Spleen (tissue), 11 donors: ENCODE measurements around the gene ISG20L2. TPM values are rescaled to one million over a fixed set of nuclear protein-coding genes. Genes with fewer than 3 reads are reported as not detected.

Source experiments
- DNase-seq: peaks from one replicate; pipeline ENCODE4 v3.0.0-alpha.2; 2020
- H3K27ac ChIP-seq, 8 donors: fragments of 200-600 bp; sonication (generic) in 7 of 8; 1 replicate in 4 of 8; 2 replicates in 4 of 8; pipeline versions ENCODE4 v1.5.0 to v1.8.0; 2016 to 2021; ENCODE audit warnings: inconsistent platforms in 4 of 8, mild to moderate bottlenecking in 4 of 8, moderate library complexity in 1 of 8
- H3K27me3 ChIP-seq, 7 donors: fragments of 200-600 bp; sonication (generic) in 6 of 7; replicated peaks in 1 of 7; 1 replicate in 4 of 7; 2 replicates in 3 of 7; pipeline versions ENCODE4 v1.5.0 to v1.8.0; 2016 to 2021; ENCODE audit warnings: inconsistent platforms in 3 of 7, mild to moderate bottlenecking in 1 of 7
- H3K36me3 ChIP-seq, 6 donors: fragments of 200-600 bp; sonication (generic) in 5 of 6; 1 replicate in 4 of 6; 2 replicates in 2 of 6; pipeline versions ENCODE4 v1.5.0 to v1.8.0; 2016 to 2021; ENCODE audit warnings: inconsistent platforms in 2 of 6
- H3K4me1 ChIP-seq, 6 donors: fragments of 200-600 bp; sonication (generic) in 5 of 6; 1 replicate in 3 of 6; 2 replicates in 3 of 6; pipeline versions ENCODE4 v1.5.0 to v1.8.0; 2016 to 2021; ENCODE audit warnings: inconsistent platforms in 3 of 6
- H3K4me3 ChIP-seq, 8 donors: fragments of 200-600 bp; sonication (generic) in 7 of 8; 1 replicate in 4 of 8; 2 replicates in 4 of 8; pipeline versions ENCODE4 v1.5.0 to v1.8.0; 2016 to 2021; ENCODE audit warnings: inconsistent platforms in 4 of 8, mild to moderate bottlenecking in 4 of 8, moderate library complexity in 2 of 8
- H3K9me3 ChIP-seq, 8 donors: fragments of 200-600 bp; sonication (generic) in 7 of 8; 1 replicate in 4 of 8; 2 replicates in 4 of 8; pipeline versions ENCODE4 v1.5.0 to v1.8.0; 2016 to 2021; ENCODE audit warnings: inconsistent platforms in 4 of 8
- CTCF ChIP-seq, 11 experiments: fragments of 200-600 bp in 7 of 11; fragments of 450-650 bp in 4 of 11; sonication (generic) in 4 of 11; IDR thresholded peaks in 8 of 11; conservative IDR thresholded peaks in 3 of 11; 1 replicate in 7 of 11; 2 replicates in 4 of 11; pipeline versions ENCODE4 v1.4.0 to v1.8.0; 2016 to 2021; ENCODE audit warnings: antibody characterized with exemption in 11 of 11, inconsistent platforms in 4 of 11, mild to moderate bottlenecking in 1 of 11
- POLR2A ChIP-seq, 3 donors: fragments of 450-650 bp; IDR thresholded peaks; one replicate each; pipeline ENCODE4 v1.5.1; 2017; ENCODE audit warnings: antibody characterized with exemption in 3 of 3, mild to moderate bottlenecking in 1 of 3
- POLR2AphosphoS5 ChIP-seq, 3 donors: sonication (generic); formaldehyde crosslinking; IDR thresholded peaks; one replicate each; pipeline ENCODE4 v1.5.1; 2017; ENCODE audit warnings: antibody characterized with exemption in 3 of 3
- WGBS, 5 donors: extraction: QIAGEN DNeasy Blood & Tissue Kit in 3 of 5; methylation state at CpG; one replicate each; pipeline versions ENCODE4 v1.1.5 to v1.1.7; 2013 to 2018; 5-methylcytosine and 5-hydroxymethylcytosine counted together
- intact Hi-C: fragments of 100-400 bp; cut with DNase I; formaldehyde crosslinking; loops from one replicate; pipeline ENCODE4 v1.15.0; 2023; ENCODE audit warnings: low total_unique reads
- polyA plus RNA-seq, 3 donors: library from polyadenylated mRNA; stranded (reverse); fragments of 200-250 nt; gene quantifications; one replicate each; pipeline ENCODE4 v1.2.1, GENCODE V29; 2013
- total RNA-seq, 7 donors: library from RNA; depleted of rRNA in 3 of 7; stranded (reverse); fragments of >200 nt in 3 of 7; fragmentation: NEBNext Ultra II Directional in 4 of 7; extraction: Animal tissue kit (Norgen Biotek cat#: 25700) in 4 of 7; gene quantifications; one replicate each; pipeline versions ENCODE4 v1.1.0 to v1.2.1, GENCODE V29; 2016 to 2021
- donor health status: healthy with polysubstance abuse.
- donor health status: DM: no; HTN: no; CAD: no; lungs with moderate emphysema.
- donor health status: DM: no; HTN: no; CAD: no.
- donor health status: Bipolar disorder and iron deficiency.
- donor health status: healthy.
- donor health status: DM: no; HTN: no; CAD: no.
- donor health status: DM: yes; HTN: yes; CAD: no.

ISG20L2 gene
- total and polyA plus RNA-seq, 10 donors, result 6.6 to 46.7 (median 27.8) TPM

DNA sequence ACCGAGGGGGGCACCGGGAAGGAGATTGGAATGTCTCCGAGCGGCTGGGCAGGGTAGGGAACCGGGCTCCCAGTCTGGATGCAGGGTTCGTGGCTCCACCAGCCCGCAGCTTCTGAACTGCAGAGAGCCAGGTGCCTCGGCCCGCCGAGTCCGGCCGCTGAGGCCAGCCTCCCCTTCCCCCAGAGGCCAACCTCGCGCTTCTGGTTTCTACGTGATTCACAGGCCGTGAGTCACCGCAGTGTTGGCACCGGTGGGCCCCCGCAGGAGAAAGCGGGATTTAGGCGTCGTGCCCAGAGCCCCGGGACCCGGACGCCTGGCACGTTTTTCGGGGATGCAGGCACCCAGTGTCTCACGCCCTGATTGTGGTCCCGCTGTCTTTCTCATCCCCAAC lies 23.6 kb downstream of the ISG20L2 start:
- Histone ChIP-seq H3K4me1 (peaks cover 21 to 38% (median 33%) of the 10 kb centered on the region in 6 donors), H3K36me3 (no peaks in the 10 kb centered on the region), H3K27me3 (peaks cover 0 to 72% (median 48%) of the 10 kb centered on the region in 7 donors), H3K27ac (no peak overlapping the region), H3K4me3 (peak overlapping the region in 7 of 8 donors; percentile 27 to 71 (median 42)), H3K9me3 (no peaks in the 10 kb centered on the region)
- TF ChIP-seq POLR2A (IDR thresholded peaks at IDR 0.05) (no peak), POLR2AphosphoS5 (IDR thresholded peaks at IDR 0.05) (peak in 1 of 3 donors; percentile 37)
- intact Hi-C loops, result no loop called here
- 4 to 9% (median 7%) methylated on average over 21 to 29 of the region's 29 CpGs for WGBS, 5 donors
- DNase-seq, result peak; percentile 69

DNA sequence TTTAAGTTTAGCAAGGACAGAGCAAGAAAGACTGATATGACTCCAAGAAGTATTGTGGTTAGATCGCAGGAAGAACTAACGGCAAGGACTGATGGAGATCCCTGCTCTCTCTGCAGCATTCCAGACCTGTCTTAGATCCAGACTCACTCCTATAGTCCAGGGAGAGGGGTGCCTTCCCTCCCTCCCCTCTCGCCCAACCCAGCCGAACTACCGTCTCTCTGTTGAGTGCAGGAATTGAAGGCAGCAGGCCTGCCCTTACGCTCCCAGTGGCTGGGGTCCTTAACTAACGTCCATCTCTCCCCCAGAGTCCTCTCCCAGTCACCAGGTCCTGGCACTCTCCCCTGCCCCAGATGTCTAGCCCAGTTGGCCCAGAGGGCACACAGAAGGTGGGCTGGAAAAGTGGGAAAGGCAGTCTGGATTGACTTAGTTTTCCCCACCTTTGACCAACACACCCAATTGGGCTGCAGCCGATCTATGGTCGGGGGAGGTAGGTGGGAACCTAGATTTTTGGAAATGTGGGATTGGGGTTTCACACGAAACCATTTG lies 24.3 kb downstream of the ISG20L2 start:
- WGBS, 5 donors, result 51 to 56% (median 54%) methylated on average over 10 of the region's 10 CpGs
- DNase-seq, result no peak
- no peaks in the 10 kb centered on the region for H3K36me3 ChIP-seq
- TF ChIP-seq POLR2A (IDR thresholded peaks at IDR 0.05) (no peak), CTCF (IDR thresholded peaks at IDR 0.05 in 8 of 11, conservative IDR thresholded peaks at IDR 0.05 in 3 of 11) (no peak), POLR2AphosphoS5 (IDR thresholded peaks at IDR 0.05) (no peak)
- peak overlapping the region in 1 of 8 donors; percentile 38 for H3K4me3 ChIP-seq
- intact Hi-C loops, result no loop called here
- peaks cover 21 to 38% (median 33%) of the 10 kb centered on the region in 6 donors for H3K4me1 ChIP-seq
- no peak overlapping the region for H3K27ac ChIP-seq
- peaks cover 0 to 77% (median 48%) of the 10 kb centered on the region in 7 donors for H3K27me3 ChIP-seq
- H3K9me3 ChIP-seq, result no peaks in the 10 kb centered on the region

DNA sequence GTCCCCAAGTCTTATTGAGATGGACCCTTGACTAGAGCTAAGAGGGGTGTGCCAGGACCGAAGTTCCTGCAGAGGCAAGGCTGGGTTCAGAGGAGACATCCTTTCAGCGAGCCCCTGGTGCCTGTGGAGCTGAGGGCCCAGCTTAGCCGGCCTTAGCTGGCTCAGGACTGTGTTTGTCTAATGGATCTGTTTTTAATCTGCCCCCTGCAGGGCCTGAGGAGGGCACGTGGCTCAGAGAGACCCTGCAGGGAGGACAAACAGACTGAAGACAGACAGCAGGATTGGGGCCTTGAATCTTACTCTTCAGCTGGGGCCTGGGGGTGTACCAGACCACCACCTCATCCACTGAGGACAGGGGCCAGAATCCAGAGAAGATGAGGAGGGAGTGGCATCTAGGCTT lies 24.8 kb downstream of the ISG20L2 start:
- H3K4me1 ChIP-seq, result peaks cover 21 to 38% (median 33%) of the 10 kb centered on the region in 6 donors
- DNase-seq, result no peak
- no peak overlapping the region for H3K27ac ChIP-seq
- no peak overlapping the region for H3K4me3 ChIP-seq
- no peaks in the 10 kb centered on the region for H3K36me3 ChIP-seq
- peaks cover 0 to 80% (median 48%) of the 10 kb centered on the region in 7 donors for H3K27me3 ChIP-seq
- H3K9me3 ChIP-seq, result no peaks in the 10 kb centered on the region
- no peak for TF ChIP-seq CTCF (IDR thresholded peaks at IDR 0.05 in 8 of 11, conservative IDR thresholded peaks at IDR 0.05 in 3 of 11)
- TF ChIP-seq POLR2AphosphoS5 (IDR thresholded peaks at IDR 0.05), result no peak
- TF ChIP-seq POLR2A (IDR thresholded peaks at IDR 0.05), result no peak
- 49 to 66% (median 56%) methylated on average over 4 of the region's 4 CpGs for WGBS, 5 donors
- intact Hi-C loops, result no loop called here

GRCh38 chr1:156703336-156703735 lies 25.2 kb downstream of the ISG20L2 start:
- H3K36me3 ChIP-seq, result no peaks in the 10 kb centered on the region
- intact Hi-C loops, result no loop called here
- H3K27me3 ChIP-seq, result peaks cover 0 to 81% (median 48%) of the 10 kb centered on the region in 7 donors

More at GRCh38 chr1:156703336-156703735, 25.2 kb downstream of the ISG20L2 start:
- WGBS, 5 donors, result 76 to 88% (median 85%) methylated on average over 3 to 4 of the region's 4 CpGs
- H3K9me3 ChIP-seq, result no peaks in the 10 kb centered on the region
- no peak overlapping the region for H3K4me3 ChIP-seq
- H3K27ac ChIP-seq, result no peak overlapping the region
- TF ChIP-seq POLR2A (IDR thresholded peaks at IDR 0.05), result no peak
- no peak for TF ChIP-seq POLR2AphosphoS5 (IDR thresholded peaks at IDR 0.05)
- no peak for TF ChIP-seq CTCF (IDR thresholded peaks at IDR 0.05 in 8 of 11, conservative IDR thresholded peaks at IDR 0.05 in 3 of 11)
- no peak for DNase-seq
- peaks cover 21 to 38% (median 33%) of the 10 kb centered on the region in 6 donors for H3K4me1 ChIP-seq
